Natural killer cell (primary cell): ENCODE measurements around the gene PSAP. TPM values are rescaled to one million over a fixed set of nuclear protein-coding genes. Genes with fewer than 3 reads are reported as not detected.

ENCODE experiments used
- ATAC-seq, 3 donors: fragments of 150-1000 bp in 2 of 3; fragments of 200-7000 bp in 1 of 3; cut with Tn5 transposase; 1 replicate in 1 of 3; 2 replicates in 2 of 3; pipeline ENCODE4 v1.10.0; 2021; ENCODE audit warnings: mild to moderate bottlenecking in 2 of 3, moderate library complexity in 2 of 3
- DNase-seq, 2 donors: peaks; one replicate each; pipeline versions ENCODE4 v3.0.0 to v3.0.0-alpha.2; 2013 to 2021; ENCODE audit warnings: mixed read lengths in 1 of 2
- H3K27ac ChIP-seq: one replicate; pipeline ENCODE4 v1.5.1; 2013; ENCODE audit warnings: mild to moderate bottlenecking, low read length
- H3K27me3 ChIP-seq: one replicate; pipeline ENCODE4 v1.6.1; 2013; ENCODE audit warnings: low read length; ENCODE audit not compliant: control insufficient read depth, insufficient read depth
- H3K36me3 ChIP-seq: one replicate; pipeline ENCODE4 v1.6.1; 2013; ENCODE audit warnings: low read length; ENCODE audit not compliant: control insufficient read depth, insufficient read depth
- H3K4me1 ChIP-seq: one replicate; pipeline ENCODE4 v1.6.1; 2013; ENCODE audit warnings: low read length; ENCODE audit not compliant: control insufficient read depth, insufficient read depth
- H3K4me3 ChIP-seq: one replicate; pipeline ENCODE4 v1.5.1; 2013; ENCODE audit warnings: low read length
- H3K9me3 ChIP-seq: one replicate; pipeline ENCODE4 v1.6.1; 2013; ENCODE audit warnings: low read length; ENCODE audit not compliant: control insufficient read depth, insufficient read depth
- H3K27ac Mint-ChIP-seq, 2 donors: one replicate each; pipeline ENCODE4 v1.8.0; 2022; ENCODE audit warnings: mild to moderate bottlenecking in 2 of 2, mixed read lengths in 2 of 2, moderate library complexity in 1 of 2
- H3K27me3 Mint-ChIP-seq, 2 donors: one replicate each; pipeline ENCODE4 v1.8.0; 2022; ENCODE audit warnings: low read depth in 2 of 2, mixed read lengths in 2 of 2
- H3K36me3 Mint-ChIP-seq: one replicate; pipeline ENCODE4 v1.8.0; 2022; ENCODE audit warnings: mixed read lengths
- H3K4me1 Mint-ChIP-seq, 2 donors: one replicate each; pipeline ENCODE4 v1.8.0; 2022; ENCODE audit warnings: mixed read lengths in 2 of 2
- H3K4me3 Mint-ChIP-seq: one replicate; pipeline ENCODE4 v1.8.0; 2022; ENCODE audit warnings: mild to moderate bottlenecking, moderate library complexity, mixed read lengths
- H3K9me3 Mint-ChIP-seq, 2 donors: one replicate each; pipeline ENCODE4 v1.8.0; 2022; ENCODE audit warnings: mixed read lengths in 2 of 2
- WGBS: methylation state at CpG from one replicate; pipeline ENCODE4 v1.1.7; 2013; ENCODE audit warnings: missing lambda C conversion rate; ENCODE audit not compliant: insufficient coverage; 5-methylcytosine and 5-hydroxymethylcytosine counted together
- intact Hi-C: fragments of 100-400 bp; cut with micrococcal nuclease; formaldehyde crosslinking; loops from one replicate; pipeline ENCODE4 v1.14.2; 2022
- total RNA-seq, 4 donors: library from RNA; stranded (reverse); fragments of 120-200 nt in 1 of 4; gene quantifications; one replicate each; pipeline versions ENCODE4 v1.2.3 to v1.2.4, GENCODE V29; 2013 to 2022
- TF ChIP-seq, protein P1 (sequence below): fragments of 200-600 bp; IDR thresholded peaks from one replicate; pipeline ENCODE4 v1.8.0; 2022; ENCODE audit warnings: antibody characterized with exemption

The PSAP gene
- total RNA-seq, 3 donors from 2014 or later (not counting 1 experiment from before 2014, with no cell fraction given): 324 to 488 (median 428) TPM

GRCh38 chr10:71815515-71816130, 35.4 kb downstream of the PSAP start:
- DNase-seq: no peak
- Histone ChIP-seq H3K9me3 (no peaks in the 10 kb centered on the region), H3K27me3 (no peaks in the 10 kb centered on the region), H3K36me3 (peaks cover 56% of the 10 kb centered on the region), H3K4me3 (no peak overlapping the region), H3K4me1 (peaks cover 22% of the 10 kb centered on the region), H3K27ac (no peak overlapping the region)
- H3K4me1 Mint-ChIP-seq: peaks cover 0 to under 1% of the 10 kb centered on the region in 2 donors
- H3K4me3 Mint-ChIP-seq: no peak overlapping the region
- H3K27ac Mint-ChIP-seq: no peak overlapping the region
- peaks cover 13% of the 10 kb centered on the region for H3K36me3 Mint-ChIP-seq
- no peak for ATAC-seq
- 89% methylated on average over 14 of the region's 15 CpGs for WGBS
- no peaks in the 10 kb centered on the region for H3K9me3 Mint-ChIP-seq
- TF ChIP-seq, protein P1, sequence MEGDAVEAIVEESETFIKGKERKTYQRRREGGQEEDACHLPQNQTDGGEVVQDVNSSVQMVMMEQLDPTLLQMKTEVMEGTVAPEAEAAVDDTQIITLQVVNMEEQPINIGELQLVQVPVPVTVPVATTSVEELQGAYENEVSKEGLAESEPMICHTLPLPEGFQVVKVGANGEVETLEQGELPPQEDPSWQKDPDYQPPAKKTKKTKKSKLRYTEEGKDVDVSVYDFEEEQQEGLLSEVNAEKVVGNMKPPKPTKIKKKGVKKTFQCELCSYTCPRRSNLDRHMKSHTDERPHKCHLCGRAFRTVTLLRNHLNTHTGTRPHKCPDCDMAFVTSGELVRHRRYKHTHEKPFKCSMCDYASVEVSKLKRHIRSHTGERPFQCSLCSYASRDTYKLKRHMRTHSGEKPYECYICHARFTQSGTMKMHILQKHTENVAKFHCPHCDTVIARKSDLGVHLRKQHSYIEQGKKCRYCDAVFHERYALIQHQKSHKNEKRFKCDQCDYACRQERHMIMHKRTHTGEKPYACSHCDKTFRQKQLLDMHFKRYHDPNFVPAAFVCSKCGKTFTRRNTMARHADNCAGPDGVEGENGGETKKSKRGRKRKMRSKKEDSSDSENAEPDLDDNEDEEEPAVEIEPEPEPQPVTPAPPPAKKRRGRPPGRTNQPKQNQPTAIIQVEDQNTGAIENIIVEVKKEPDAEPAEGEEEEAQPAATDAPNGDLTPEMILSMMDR: no peak
- intact Hi-C loops: no loop called here
- H3K27me3 Mint-ChIP-seq: no peaks in the 10 kb centered on the region

GRCh38 chr10:71814922-71815411, 36.1 kb downstream of the PSAP start:
- Mint-ChIP-seq H3K9me3 (no peaks in the 10 kb centered on the region), H3K27ac (no peak overlapping the region), H3K27me3 (no peaks in the 10 kb centered on the region), H3K4me3 (no peak overlapping the region), H3K36me3 (peaks cover 13% of the 10 kb centered on the region), H3K4me1 (no peaks in the 10 kb centered on the region)
- Histone ChIP-seq H3K4me1 (peaks cover 22% of the 10 kb centered on the region), H3K4me3 (no peak overlapping the region), H3K36me3 (peaks cover 49% of the 10 kb centered on the region), H3K27me3 (no peaks in the 10 kb centered on the region), H3K27ac (no peak overlapping the region), H3K9me3 (no peaks in the 10 kb centered on the region)
- intact Hi-C loops: loop anchor here (5.0 kb wide), 1 partner anchor 433 kb away; no protein-coding TSS in a partner anchor
- 95% methylated on average over 26 of the region's 26 CpGs for WGBS
- ATAC-seq: no peak
- TF ChIP-seq, protein P1: no peak
- no peak for DNase-seq

GRCh38 chr10:71812913-71813590, 38.0 kb downstream of the PSAP start:
- Mint-ChIP-seq H3K36me3 (peaks cover 13% of the 10 kb centered on the region), H3K27me3 (peaks cover 0 to 3% of the 10 kb centered on the region in 2 donors), H3K4me3 (no peak overlapping the region), H3K27ac (no peak overlapping the region), H3K4me1 (no peaks in the 10 kb centered on the region), H3K9me3 (no peaks in the 10 kb centered on the region)
- Histone ChIP-seq H3K27me3 (no peaks in the 10 kb centered on the region), H3K4me1 (peaks cover 14% of the 10 kb centered on the region), H3K27ac (no peak overlapping the region), H3K4me3 (no peak overlapping the region), H3K36me3 (peaks cover 30% of the 10 kb centered on the region), H3K9me3 (no peaks in the 10 kb centered on the region)
- no peak for ATAC-seq
- intact Hi-C loops: loop anchor here (1.0 to 5.0 kb wide), 3 partner anchors 148 to 499 kb away; no protein-coding TSS in a partner anchor
- TF ChIP-seq, protein P1: no peak
- 90% methylated on average over 11 of the region's 11 CpGs for WGBS
- no peak for DNase-seq
